H9 (cell line): ENCODE data around the gene LBX2. TPM values are rescaled to one million over a fixed set of nuclear protein-coding genes. Genes with fewer than 3 reads are reported as not detected.

Source experiments
- DNase-seq: peaks from one replicate; pipeline ENCODE4 v3.0.0-alpha.2; 2017
- H2AFZ ChIP-seq: one replicate; pipeline ENCODE4 v1.6.1; 2013; ENCODE audit warnings: mild to moderate bottlenecking, low read length, control low read depth, moderate library complexity
- H2AK5ac ChIP-seq: 2 replicates; pipeline ENCODE4 v1.6.1; 2013; ENCODE audit warnings: low read length, control low read depth, mixed read lengths; ENCODE audit not compliant: insufficient read length
- H2BK120ac ChIP-seq: one replicate; pipeline ENCODE4 v1.6.1; 2013; ENCODE audit warnings: low read depth, mild to moderate bottlenecking, low read length, control low read depth, inconsistent platforms; ENCODE audit not compliant: poor library complexity, severe bottlenecking
- H2BK12ac ChIP-seq: 2 replicates; pipeline ENCODE4 v1.6.1; 2013; ENCODE audit warnings: low read length, control low read depth, mixed read lengths, low read depth; ENCODE audit not compliant: insufficient read length
- H2BK15ac ChIP-seq: 2 replicates; pipeline ENCODE4 v1.6.1; 2013; ENCODE audit warnings: low read depth, low read length, control low read depth
- H2BK20ac ChIP-seq: one replicate; pipeline ENCODE4 v1.6.1; 2013; ENCODE audit warnings: low read depth, mild to moderate bottlenecking, low read length, control low read depth, inconsistent platforms; ENCODE audit not compliant: poor library complexity, severe bottlenecking
- H2BK5ac ChIP-seq: 2 replicates; pipeline ENCODE4 v1.6.1; 2013; ENCODE audit warnings: low read length, control low read depth, mixed read lengths; ENCODE audit not compliant: insufficient read length
- H3K14ac ChIP-seq: 2 replicates; pipeline ENCODE4 v1.6.1; 2013; ENCODE audit warnings: low read length, control low read depth; ENCODE audit not compliant: insufficient read depth
- H3K18ac ChIP-seq: 2 replicates; pipeline ENCODE4 v1.6.1; 2013; ENCODE audit warnings: low read depth, mild to moderate bottlenecking, mixed read lengths, low read length, control low read depth; ENCODE audit not compliant: insufficient read length
- H3K23ac ChIP-seq: 2 replicates; pipeline ENCODE4 v1.6.1; 2013; ENCODE audit warnings: low read length, control low read depth, mixed read lengths, low read depth; ENCODE audit not compliant: insufficient read length
- H3K23me2 ChIP-seq: 2 replicates; pipeline ENCODE4 v1.6.1; 2013; ENCODE audit warnings: low read depth, mild to moderate bottlenecking, mixed read lengths, low read length, control low read depth; ENCODE audit not compliant: insufficient read length, poor library complexity, severe bottlenecking
- H3K27ac ChIP-seq: 2 replicates; pipeline ENCODE4 v1.5.1; 2013; ENCODE audit warnings: low read length, control low read depth, mixed read lengths, low read depth; ENCODE audit not compliant: insufficient read length
- H3K27me3 ChIP-seq: 2 replicates; pipeline ENCODE4 v1.6.1; 2013; ENCODE audit warnings: low read length, control low read depth, inconsistent platforms; ENCODE audit not compliant: insufficient read depth
- H3K4ac ChIP-seq: 2 replicates; pipeline ENCODE4 v1.6.1; 2013; ENCODE audit warnings: low read depth, mild to moderate bottlenecking, control low read depth, inconsistent platforms, low read length, moderate library complexity
- H3K4me1 ChIP-seq: 2 replicates; pipeline ENCODE4 v1.6.1; 2013; ENCODE audit warnings: low read length, control low read depth, inconsistent platforms; ENCODE audit not compliant: insufficient read depth
- H3K4me2 ChIP-seq: 2 replicates; pipeline ENCODE4 v1.6.1; 2013; ENCODE audit warnings: low read length, control low read depth, mixed read lengths; ENCODE audit not compliant: insufficient read length, insufficient read depth
- H3K56ac ChIP-seq: 2 replicates; pipeline ENCODE4 v1.6.1; 2013; ENCODE audit warnings: low read depth, mild to moderate bottlenecking, mixed read lengths, low read length, control low read depth; ENCODE audit not compliant: insufficient read length
- H3K79me1 ChIP-seq: 2 replicates; pipeline ENCODE4 v1.6.1; 2013; ENCODE audit warnings: low read depth, mild to moderate bottlenecking, moderate library complexity, low read length, control low read depth, inconsistent platforms; ENCODE audit not compliant: insufficient read depth, poor library complexity, severe bottlenecking
- H3K79me2 ChIP-seq: 2 replicates; pipeline ENCODE4 v1.6.1; 2013; ENCODE audit warnings: low read length, control low read depth, inconsistent platforms; ENCODE audit not compliant: insufficient read depth
- H3K9ac ChIP-seq: 2 replicates; pipeline ENCODE4 v1.6.1; 2013; ENCODE audit warnings: low read length, control low read depth, mixed read lengths; ENCODE audit not compliant: insufficient read length; ENCODE audit errors: extremely low read depth
- H3K9me3 ChIP-seq: one replicate; pipeline ENCODE4 v1.6.1; 2013; ENCODE audit warnings: low read depth, low read length, inconsistent platforms; ENCODE audit not compliant: control insufficient read depth
- H3T11ph ChIP-seq: one replicate; pipeline ENCODE4 v1.6.1; 2013; ENCODE audit warnings: mild to moderate bottlenecking, low read length, control low read depth, inconsistent platforms
- H4K20me1 ChIP-seq: one replicate; pipeline ENCODE4 v1.6.1; 2013; ENCODE audit not compliant: control insufficient read depth, insufficient read length, insufficient read depth
- H4K5ac ChIP-seq: 2 replicates; pipeline ENCODE4 v1.6.1; 2013; ENCODE audit warnings: low read depth, mild to moderate bottlenecking, mixed read lengths, low read length, control low read depth; ENCODE audit not compliant: insufficient read length
- H4K8ac ChIP-seq: replicated peaks from 2 replicates; pipeline ENCODE4 v1.6.1; 2013; ENCODE audit warnings: low read length, control low read depth, mixed read lengths, low read depth; ENCODE audit not compliant: insufficient read length
- H4K91ac ChIP-seq: 2 replicates; pipeline ENCODE4 v1.6.1; 2013; ENCODE audit warnings: low read depth, mild to moderate bottlenecking, moderate library complexity, mixed read lengths, low read length, control low read depth; ENCODE audit not compliant: insufficient read length
- H3K27ac Mint-ChIP-seq, 3 experiments: 2 replicates in 2 of 3; 3 replicates in 1 of 3; pipeline ENCODE4 v1.8.0; 2020 to 2021; ENCODE audit warnings: mixed read lengths in 3 of 3, mild to moderate bottlenecking in 1 of 3, moderate library complexity in 1 of 3
- H3K27me3 Mint-ChIP-seq: 2 replicates; pipeline ENCODE4 v1.8.0; 2021; ENCODE audit warnings: low read depth, mild to moderate bottlenecking, moderate library complexity, mixed read lengths
- H3K36me3 Mint-ChIP-seq, 3 experiments: 2 replicates in 2 of 3; 3 replicates in 1 of 3; pipeline ENCODE4 v1.8.0; 2020 to 2021; ENCODE audit warnings: low read depth in 3 of 3, mixed read lengths in 3 of 3; ENCODE audit not compliant: insufficient read depth in 1 of 3
- H3K4me1 Mint-ChIP-seq, 2 experiments: 2 replicates each; pipeline ENCODE4 v1.8.0; 2020; ENCODE audit warnings: mixed read lengths in 2 of 2
- H3K4me3 Mint-ChIP-seq, 2 experiments: 2 replicates in 1 of 2; 3 replicates in 1 of 2; pipeline ENCODE4 v1.8.0; 2020 to 2021; ENCODE audit warnings: mild to moderate bottlenecking in 2 of 2, mixed read lengths in 2 of 2, moderate library complexity in 1 of 2
- H3K9me3 Mint-ChIP-seq, 2 experiments: 2 replicates in 1 of 2; 3 replicates in 1 of 2; pipeline ENCODE4 v1.8.0; 2020; ENCODE audit warnings: mild to moderate bottlenecking in 2 of 2, mixed read lengths in 2 of 2, moderate library complexity in 1 of 2
- WGBS: extraction: QIAGEN DNeasy Blood & Tissue Kit; methylation state at CpG from one replicate; pipeline ENCODE4 v1.1.7; 2013; ENCODE audit warnings: missing lambda C conversion rate, low lambda C conversion rate, mixed read lengths; ENCODE audit not compliant: insufficient read length; ENCODE audit errors: extremely low coverage; 5-methylcytosine and 5-hydroxymethylcytosine counted together
- total RNA-seq: library from RNA; stranded (reverse); gene quantifications from 2 replicates; pipeline ENCODE4 v1.2.1, GENCODE V29; 2021
- TF ChIP-seq, protein P1 (sequence below): fragments of 200-600 bp; sonication (generic); conservative IDR thresholded peaks from 3 replicates; pipeline ENCODE4 v1.8.0; 2021; ENCODE audit warnings: antibody characterized with exemption, mild to moderate bottlenecking

The LBX2 gene
- total RNA-seq, 1 experiment from 2014 or later = 1.1 TPM

DNA sequence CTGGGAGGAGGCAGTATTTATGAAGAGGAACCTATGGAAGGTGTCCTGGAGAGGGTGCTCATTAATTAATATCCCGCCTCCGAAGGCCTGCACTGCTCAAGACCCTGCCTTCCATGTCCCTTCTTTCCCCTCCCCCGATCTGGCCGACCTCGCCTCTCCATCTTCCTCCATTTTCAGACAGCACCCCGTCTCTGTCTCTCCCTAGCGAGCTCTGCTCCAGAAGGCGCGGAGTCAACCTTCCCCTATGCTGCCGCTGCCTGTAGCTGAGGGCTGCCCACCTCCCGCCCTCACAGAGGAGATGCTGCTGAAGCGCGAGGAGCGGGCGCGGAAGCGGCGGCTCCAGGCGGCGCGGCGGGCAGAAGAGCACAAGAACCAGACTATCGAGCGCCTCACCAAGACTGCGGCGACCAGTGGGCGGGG lies 42.3 kb downstream of the LBX2 start:
- Mint-ChIP-seq H3K36me3 (peaks cover 2 to 20% (median 18%) of the 10 kb centered on the region in 3 experiments; a peak in 5 of 7 replicates), H3K4me3 (peak overlapping the region; percentile 96 to 97), H3K27me3 (no peaks in the 10 kb centered on the region), H3K9me3 (no peaks in the 10 kb centered on the region), H3K4me1 (peaks cover 30 to 36% of the 10 kb centered on the region in 2 experiments), H3K27ac (peak overlapping the region; percentile 97 to 99 (median 97))
- no CpG with 5 or more reads among the region's 27 CpGs for WGBS
- Histone ChIP-seq H2BK120ac (no peak overlapping the region), H3K23me2 (peaks cover 18% of the 10 kb centered on the region), H3K27ac (no peak overlapping the region), H2BK5ac (no peak overlapping the region), H3K56ac (no peak overlapping the region), H3T11ph (no peak overlapping the region), H2BK15ac (no peak overlapping the region; the same call in 1 of the 2 replicates), H3K23ac (no peak overlapping the region), H4K5ac (no peak overlapping the region), H3K9me3 (no peaks in the 10 kb centered on the region), H4K91ac (no peak overlapping the region), H4K20me1 (peaks cover 2% of the 10 kb centered on the region), H3K14ac (peak overlapping the region; percentile 9; the same call in 1 of the 2 replicates), H2AK5ac (no peak overlapping the region), H2BK20ac (no peak overlapping the region), H3K27me3 (no peaks in the 10 kb centered on the region), H3K79me1 (no peaks in the 10 kb centered on the region), H3K18ac (peak overlapping the region; percentile 16), H3K79me2 (no peaks in the 10 kb centered on the region), H3K4me2 (peak overlapping the region; percentile 92), H4K8ac (no peak overlapping the region), H2BK12ac (no peak overlapping the region), H3K4ac (no peak overlapping the region), H2AFZ (no peak overlapping the region), H3K9ac (peak overlapping the region; percentile 50), H3K4me1 (peaks cover 2% of the 10 kb centered on the region; the same call in 1 of the 2 replicates)
- DNase-seq = no peak
- TF ChIP-seq, protein P1, sequence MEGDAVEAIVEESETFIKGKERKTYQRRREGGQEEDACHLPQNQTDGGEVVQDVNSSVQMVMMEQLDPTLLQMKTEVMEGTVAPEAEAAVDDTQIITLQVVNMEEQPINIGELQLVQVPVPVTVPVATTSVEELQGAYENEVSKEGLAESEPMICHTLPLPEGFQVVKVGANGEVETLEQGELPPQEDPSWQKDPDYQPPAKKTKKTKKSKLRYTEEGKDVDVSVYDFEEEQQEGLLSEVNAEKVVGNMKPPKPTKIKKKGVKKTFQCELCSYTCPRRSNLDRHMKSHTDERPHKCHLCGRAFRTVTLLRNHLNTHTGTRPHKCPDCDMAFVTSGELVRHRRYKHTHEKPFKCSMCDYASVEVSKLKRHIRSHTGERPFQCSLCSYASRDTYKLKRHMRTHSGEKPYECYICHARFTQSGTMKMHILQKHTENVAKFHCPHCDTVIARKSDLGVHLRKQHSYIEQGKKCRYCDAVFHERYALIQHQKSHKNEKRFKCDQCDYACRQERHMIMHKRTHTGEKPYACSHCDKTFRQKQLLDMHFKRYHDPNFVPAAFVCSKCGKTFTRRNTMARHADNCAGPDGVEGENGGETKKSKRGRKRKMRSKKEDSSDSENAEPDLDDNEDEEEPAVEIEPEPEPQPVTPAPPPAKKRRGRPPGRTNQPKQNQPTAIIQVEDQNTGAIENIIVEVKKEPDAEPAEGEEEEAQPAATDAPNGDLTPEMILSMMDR = no peak
